ENCODE measurements around the gene RUNX1.

Gene RUNX1

GRCh38 chr21:34946385-34946840 is 102.7 kb downstream of the RUNX1 start:
- no peak for DNase-seq (ENCODE audit: low read depth)

DNA sequence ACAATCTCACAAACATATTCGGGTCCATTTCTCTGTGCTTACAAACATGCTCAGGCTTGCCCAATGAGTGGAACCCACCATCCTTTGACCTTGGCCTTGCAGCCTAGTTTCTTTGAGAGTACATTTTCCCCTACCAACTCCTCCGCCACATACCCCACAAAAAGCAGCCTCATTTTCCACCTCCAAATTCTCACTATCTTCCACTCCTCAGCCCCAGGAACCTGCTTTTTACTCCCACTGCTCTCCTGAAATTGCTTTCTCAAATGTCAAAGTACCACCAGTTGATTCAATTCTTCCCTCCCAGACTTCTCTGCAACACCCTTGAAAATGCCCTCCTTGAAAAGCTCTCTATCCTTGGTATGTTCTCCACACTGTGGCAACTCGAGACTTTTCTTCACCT is 103.8 kb downstream of the RUNX1 start:
- DNase-seq (ENCODE audit: low read depth), result no peak

- no peak for DNase-seq (ENCODE audit: low read depth)
Measured at GRCh38 chr21:34944015-34944755, 104.9 kb downstream of the RUNX1 start.

DNA sequence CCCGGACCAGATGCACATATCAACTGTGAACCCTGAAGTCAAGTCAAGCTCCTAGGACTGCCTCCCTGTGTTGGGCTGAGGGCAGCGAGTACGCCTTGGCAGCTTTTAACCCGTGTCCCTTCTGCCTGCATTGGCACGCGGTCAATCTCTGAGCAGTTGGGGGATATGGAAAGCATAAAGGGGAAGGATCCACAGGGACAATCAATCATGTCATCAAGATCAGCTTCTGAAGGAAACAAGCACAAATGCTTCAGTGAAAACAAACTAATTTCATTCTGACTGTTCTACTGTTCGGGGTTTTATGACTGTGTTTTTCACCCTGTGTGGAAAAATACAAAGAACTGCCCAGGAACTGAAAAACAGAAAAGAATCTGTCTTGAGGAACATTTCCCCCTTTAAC is 106.2 kb downstream of the RUNX1 start:
- no peak for DNase-seq (ENCODE audit: low read depth)

GRCh38 chr21:34941162-34941561 is 107.9 kb downstream of the RUNX1 start:
- DNase-seq (ENCODE audit: low read depth), result no peak

DNA sequence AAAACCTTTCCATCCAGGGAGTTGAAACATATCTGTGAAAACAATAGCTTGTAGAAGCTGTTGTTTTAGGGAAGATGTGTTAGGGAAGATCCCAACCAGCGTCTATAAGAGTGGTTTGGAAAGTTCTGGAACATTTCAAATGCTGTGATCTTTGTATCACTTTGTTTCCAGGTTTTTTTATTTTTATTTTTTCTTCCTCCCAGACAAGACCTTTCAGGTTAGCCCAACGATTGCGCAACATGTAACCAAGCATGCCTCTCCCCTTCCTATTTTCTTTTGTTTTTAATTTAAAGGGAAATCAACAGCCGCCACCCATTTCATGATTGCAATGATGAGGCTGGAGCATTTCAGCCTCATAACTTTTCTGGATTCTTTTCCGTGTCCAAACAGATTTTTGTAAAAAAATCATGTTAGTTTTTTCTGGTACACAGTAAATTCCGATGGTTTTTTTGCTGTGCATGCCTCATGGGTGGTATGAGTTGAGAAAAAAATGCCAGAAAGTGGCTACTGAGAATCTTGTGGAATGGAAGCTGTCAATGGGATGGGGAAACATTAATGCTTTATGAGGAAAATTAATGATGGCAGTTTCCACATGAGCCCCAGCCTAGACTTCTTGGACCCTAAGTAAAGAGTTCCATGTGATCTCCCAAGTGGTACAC is 109.3 kb downstream of the RUNX1 start:
- DNase-seq (ENCODE audit: low read depth), result no peak

DNA sequence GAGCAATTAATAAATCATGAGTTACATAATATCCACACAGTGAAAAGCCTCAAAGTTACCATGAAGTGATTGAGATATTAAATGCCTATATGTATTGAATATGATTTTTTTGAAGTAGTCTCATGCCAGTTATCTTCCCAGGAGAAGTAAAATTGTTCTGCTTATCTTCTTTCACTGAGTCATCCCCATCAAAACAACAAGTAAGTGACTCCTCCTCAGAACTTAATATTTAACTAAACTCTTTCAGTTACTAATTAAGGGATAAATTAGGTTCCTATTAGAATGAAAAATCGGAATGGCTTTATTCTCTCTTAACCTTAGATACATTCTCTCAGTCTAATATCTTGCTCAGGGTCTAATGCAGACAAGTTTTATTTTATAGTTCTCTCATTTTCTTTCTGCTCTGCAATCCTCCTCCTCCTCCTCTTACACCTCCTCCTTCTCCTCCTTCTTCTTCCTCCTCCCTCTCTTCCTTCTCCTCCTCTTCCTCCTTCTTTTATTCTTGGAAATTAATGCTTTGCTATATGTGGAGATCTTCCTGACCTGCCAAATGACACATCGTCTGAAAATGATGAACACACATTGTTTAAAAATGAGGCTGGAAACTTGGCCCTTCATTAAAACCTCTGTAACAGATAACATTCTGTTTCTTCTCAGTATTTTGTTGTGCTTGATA is 110.9 kb downstream of the RUNX1 start:
- DNase-seq (ENCODE audit: low read depth), result no peak

DNA sequence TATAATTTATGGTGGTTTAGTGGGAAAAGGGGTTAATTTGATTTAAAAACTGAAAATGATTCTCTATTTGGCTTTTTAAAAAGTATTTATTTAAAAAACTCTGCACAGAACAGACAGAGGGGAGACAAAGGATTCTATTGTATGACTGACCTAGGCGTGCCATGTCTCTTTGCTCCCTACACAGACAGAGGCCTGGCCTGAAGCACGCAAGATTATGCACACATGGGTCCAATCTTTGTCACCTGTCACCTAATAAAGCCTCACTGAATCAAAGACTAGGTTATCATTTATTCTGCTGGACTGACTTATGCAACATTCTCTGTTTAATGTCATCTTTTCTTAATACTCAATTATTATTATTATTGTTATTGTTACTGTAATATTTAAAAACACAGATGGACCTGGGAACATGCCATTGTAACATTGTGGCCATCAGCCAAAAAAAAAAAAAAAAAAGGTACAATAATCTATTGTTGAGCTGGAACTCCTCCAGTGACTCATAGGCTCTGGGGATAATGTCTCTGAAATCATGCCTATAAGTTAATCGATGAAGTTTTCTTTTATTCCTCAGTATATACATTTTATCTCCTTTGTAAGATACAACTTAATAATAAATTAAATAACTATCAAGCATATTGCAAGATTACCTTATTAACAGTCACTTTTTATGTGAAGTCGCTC is 112.1 kb downstream of the RUNX1 start:
- no peak for DNase-seq (ENCODE audit: low read depth)

DNA sequence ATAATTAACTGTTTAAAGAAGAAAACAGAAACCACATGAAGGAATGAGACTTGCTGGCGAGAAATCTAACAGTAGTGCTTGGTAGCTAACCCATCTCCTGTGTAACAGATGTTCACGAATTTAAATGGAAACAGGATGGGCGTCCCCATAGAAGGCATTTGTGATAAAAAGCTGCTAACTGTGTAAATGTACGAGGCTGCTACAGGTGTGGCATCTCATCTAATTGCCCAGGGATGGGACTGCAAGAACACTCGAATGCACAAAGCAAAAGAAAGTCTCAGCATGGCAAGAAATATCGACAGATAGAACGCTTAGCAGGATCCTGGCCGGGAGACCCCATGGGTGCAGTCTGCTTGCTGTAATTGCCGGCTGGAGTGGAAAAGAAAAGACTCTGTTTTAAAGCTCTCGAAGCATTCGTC is 112.7 kb downstream of the RUNX1 start:
- no peak for DNase-seq (ENCODE audit: low read depth)

GRCh38 chr21:34935898-34936297 is 113.2 kb downstream of the RUNX1 start:
- no peak for DNase-seq (ENCODE audit: low read depth)

- no peak for DNase-seq (ENCODE audit: low read depth)
Measured at GRCh38 chr21:34935452-34935851, 113.7 kb downstream of the RUNX1 start.

- no peak for DNase-seq (ENCODE audit: low read depth)
Measured at GRCh38 chr21:34934350-34934749, 114.8 kb downstream of the RUNX1 start.

DNA sequence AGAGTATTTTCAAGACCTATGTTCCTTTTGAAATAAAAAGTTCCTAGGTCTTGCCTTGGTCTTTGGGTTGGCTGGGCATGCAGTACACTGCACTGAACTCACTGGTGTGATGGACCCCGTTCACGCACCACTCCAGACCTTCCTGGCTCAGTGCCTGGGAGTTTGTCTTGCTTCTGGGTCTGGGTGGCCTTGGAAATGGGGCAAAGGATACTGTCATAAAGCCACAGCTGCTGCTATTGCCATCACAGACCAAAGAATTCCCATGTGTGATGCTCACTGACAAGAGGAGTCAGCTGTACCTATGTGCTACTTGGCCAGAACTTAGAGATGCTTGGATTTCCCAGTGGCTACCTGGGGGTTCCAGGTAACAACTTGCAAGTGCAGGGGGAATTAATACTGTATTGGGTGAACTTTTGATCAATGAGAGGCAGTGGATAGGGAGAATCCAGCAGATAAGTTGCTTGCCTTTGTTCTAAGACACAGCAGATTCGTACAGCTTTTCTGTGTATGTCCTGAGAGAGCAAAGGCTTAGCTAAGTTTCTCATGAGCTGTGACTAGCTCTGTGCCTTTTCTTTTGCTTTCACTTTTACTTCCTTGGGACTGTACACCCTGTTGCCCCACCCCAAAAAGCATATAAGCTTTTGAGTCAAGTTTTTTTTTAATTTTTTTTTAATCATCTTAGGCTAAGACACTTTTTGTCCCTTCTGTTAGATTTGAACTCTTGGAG is 115.3 kb downstream of the RUNX1 start:
- peak; percentile 17 for DNase-seq (ENCODE audit: low read depth)

DNA sequence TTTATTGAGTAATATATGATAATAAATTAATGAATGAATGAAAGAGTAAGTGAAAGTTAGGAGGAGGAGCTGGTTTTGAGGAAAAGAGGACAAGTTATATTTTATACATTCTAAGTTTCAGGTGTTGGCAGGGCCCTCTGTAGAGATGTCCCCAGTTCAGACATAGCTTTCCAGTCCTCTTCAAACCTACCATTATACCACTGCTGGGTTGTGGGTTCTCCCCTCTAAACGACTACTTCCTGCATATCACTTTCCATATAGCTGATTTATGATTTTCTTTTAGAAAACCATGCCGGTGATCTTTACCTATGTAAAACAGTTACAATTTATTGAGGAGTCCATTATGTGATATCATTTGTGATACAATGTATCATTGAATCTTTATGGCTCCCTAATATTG is 116.9 kb downstream of the RUNX1 start:
- no peak for DNase-seq (ENCODE audit: low read depth)

DNA sequence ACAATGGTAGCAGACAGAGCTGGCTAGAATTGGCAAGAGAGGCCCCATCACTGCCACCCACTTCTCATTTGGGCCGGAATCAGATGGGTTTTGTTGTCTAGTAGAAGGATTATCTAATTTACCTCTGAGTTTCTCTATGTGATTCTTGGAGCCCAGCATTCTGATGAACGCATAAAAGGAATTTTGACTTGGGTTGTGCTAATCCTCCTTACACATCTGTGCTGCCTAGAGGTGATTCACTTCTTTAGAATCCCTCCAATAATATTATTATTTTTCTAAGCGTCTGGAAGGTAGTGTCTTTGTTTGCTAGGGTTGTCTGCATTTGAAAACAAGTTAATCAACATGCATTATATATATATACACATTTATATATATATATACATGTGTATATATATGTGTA is 118.1 kb downstream of the RUNX1 start:
- no peak for DNase-seq (ENCODE audit: low read depth)

GRCh38 chr21:34928637-34929036 is 120.5 kb downstream of the RUNX1 start:
- DNase-seq (ENCODE audit: low read depth), result no peak

DNA sequence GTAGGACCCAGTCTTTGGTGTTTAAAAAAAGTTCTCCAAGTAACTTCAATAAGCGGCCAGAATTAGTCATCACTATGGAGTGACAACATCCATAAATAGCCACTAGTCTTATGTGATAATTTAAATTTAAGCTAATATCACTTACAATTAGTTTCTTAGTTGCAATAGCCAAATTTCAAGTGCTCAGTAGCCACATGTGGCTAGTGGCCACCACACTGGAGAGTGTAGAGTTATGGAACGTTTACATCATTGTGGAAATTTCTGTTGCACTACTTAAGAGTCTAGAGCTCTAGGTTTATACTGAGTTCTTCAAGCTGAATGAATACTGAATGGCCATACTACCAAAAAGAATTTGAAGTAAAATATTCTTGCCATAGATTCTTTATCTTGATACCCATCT is 121.1 kb downstream of the RUNX1 start:
- no peak for DNase-seq (ENCODE audit: low read depth)

- DNase-seq (ENCODE audit: low read depth), result no peak
Measured at GRCh38 chr21:34926803-34927467, 122.2 kb downstream of the RUNX1 start.

DNA sequence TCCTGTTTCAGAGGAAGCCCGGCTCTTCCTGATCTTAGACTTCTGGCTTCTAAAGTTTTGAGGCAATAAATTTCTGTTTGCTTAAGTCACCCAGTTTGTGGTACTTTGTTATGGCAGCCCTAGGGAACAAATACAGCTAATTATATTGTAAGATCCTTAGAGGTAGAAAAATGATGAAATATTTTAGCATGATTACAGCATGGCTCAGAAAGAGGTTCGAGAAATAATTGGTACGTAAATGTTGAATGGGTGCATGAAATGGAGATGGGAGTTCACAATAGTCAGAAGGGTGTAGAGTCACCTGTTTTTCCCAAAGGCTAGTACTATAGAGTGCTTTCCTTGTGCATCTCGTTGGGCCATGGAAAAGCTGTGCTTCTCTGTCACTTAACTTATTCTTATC is 123.5 kb downstream of the RUNX1 start:
- no peak for DNase-seq (ENCODE audit: low read depth)

GRCh38 chr21:34924771-34925419 is 124.2 kb downstream of the RUNX1 start:
- DNase-seq (ENCODE audit: low read depth), result no peak

- no peak for DNase-seq (ENCODE audit: low read depth)
Measured at GRCh38 chr21:34924194-34924593, 124.9 kb downstream of the RUNX1 start.
